BE2C (cell line): Measurements from ENCODE around the gene SLX4.

Source experiments
- DNase-seq: peaks from one replicate; pipeline ENCODE4 v3.0.0-alpha.2; 2020
- H3K27me3 ChIP-seq: fragments of 250-450 bp; sonication (Bioruptor Pico); 2 replicates; pipeline ENCODE4 v1.5.1; 2020; ENCODE audit warnings: mild to moderate bottlenecking
- H3K36me3 ChIP-seq: fragments of 250-450 bp; sonication (Bioruptor Pico); 2 replicates; pipeline ENCODE4 v1.5.1; 2020; ENCODE audit warnings: mild to moderate bottlenecking
- H3K4me1 ChIP-seq: fragments of 250-450 bp; sonication (Bioruptor Pico); 2 replicates; pipeline ENCODE4 v1.5.1; 2020
- H3K4me3 ChIP-seq: 2 replicates; pipeline ENCODE4 v1.5.1; 2011; ENCODE audit warnings: low read depth, low read length
- H3K9me3 ChIP-seq: fragments of 250-450 bp; sonication (Bioruptor Pico); 2 replicates; pipeline ENCODE4 v1.5.1; 2020
- TF ChIP-seq, protein P1 (sequence below): IDR thresholded peaks from 2 replicates; pipeline ENCODE4 v1.5.1; 2012; ENCODE audit warnings: mild to moderate bottlenecking, low read depth, low read length

SLX4 gene

DNA sequence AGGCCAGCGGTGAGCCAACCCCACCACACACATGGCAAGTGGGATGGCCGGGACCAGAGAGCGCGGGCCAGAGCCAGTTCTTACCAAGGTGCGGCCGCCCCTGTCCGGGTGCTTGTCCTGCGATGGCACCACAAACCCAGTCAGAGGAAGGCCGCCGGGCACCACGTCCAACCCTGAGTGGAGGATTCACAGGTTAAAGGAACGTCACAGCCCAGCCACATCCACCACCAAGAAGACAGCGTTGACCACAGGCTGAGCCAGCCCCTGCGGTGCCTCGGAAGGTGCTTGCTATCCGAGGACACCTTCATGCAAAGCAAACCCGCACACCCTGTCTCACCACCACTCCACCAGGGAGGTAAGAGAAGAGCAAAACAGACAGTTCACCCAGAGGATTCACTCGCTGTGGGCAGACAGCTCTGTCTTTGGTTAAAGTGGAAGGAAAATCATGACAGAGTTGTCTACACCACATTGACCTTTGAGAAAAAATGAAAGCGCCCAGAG, 15.8 kb downstream of the SLX4 start:
- TF ChIP-seq, protein P1, sequence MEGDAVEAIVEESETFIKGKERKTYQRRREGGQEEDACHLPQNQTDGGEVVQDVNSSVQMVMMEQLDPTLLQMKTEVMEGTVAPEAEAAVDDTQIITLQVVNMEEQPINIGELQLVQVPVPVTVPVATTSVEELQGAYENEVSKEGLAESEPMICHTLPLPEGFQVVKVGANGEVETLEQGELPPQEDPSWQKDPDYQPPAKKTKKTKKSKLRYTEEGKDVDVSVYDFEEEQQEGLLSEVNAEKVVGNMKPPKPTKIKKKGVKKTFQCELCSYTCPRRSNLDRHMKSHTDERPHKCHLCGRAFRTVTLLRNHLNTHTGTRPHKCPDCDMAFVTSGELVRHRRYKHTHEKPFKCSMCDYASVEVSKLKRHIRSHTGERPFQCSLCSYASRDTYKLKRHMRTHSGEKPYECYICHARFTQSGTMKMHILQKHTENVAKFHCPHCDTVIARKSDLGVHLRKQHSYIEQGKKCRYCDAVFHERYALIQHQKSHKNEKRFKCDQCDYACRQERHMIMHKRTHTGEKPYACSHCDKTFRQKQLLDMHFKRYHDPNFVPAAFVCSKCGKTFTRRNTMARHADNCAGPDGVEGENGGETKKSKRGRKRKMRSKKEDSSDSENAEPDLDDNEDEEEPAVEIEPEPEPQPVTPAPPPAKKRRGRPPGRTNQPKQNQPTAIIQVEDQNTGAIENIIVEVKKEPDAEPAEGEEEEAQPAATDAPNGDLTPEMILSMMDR: no peak
- 0 out of 2 replicates have a peak, but pooled peaks cover 2% of the 10 kb centered on the region for H3K36me3 ChIP-seq

DNA sequence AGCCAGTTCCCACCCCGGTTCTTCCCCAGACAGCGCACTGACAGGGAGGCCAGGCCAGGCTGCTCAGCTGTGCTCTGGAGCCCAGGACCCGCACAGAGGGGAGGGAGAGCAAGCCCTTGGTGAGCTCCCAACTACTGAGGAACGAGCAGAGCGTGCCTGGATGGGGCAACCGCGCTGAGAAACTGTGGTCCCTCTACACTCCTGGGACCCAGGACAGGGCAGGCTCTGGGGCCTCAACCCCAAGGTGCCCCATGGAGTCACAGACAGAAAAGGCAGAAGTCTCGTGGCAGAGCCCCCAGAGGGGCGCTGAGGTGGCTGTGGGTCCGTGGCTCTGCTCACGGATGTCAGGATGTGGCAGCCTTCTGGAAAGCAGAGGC, 16.3 kb downstream of the SLX4 start:
- DNase-seq: no peak
- Histone ChIP-seq H3K9me3 (no peaks in the 10 kb centered on the region), H3K36me3 (0 out of 2 replicates have a peak, but pooled peaks cover 2% of the 10 kb centered on the region), H3K4me1 (no peaks in the 10 kb centered on the region), H3K4me3 (no peak overlapping the region), H3K27me3 (no peaks in the 10 kb centered on the region)
- TF ChIP-seq, protein P1: no peak

More for the DNA sequence above, 15.8 kb downstream of the SLX4 start:
- no peaks in the 10 kb centered on the region for H3K9me3 ChIP-seq
- H3K4me1 ChIP-seq: no peaks in the 10 kb centered on the region
- no peak overlapping the region for H3K4me3 ChIP-seq
- no peak for DNase-seq
- H3K27me3 ChIP-seq: no peaks in the 10 kb centered on the region

DNA sequence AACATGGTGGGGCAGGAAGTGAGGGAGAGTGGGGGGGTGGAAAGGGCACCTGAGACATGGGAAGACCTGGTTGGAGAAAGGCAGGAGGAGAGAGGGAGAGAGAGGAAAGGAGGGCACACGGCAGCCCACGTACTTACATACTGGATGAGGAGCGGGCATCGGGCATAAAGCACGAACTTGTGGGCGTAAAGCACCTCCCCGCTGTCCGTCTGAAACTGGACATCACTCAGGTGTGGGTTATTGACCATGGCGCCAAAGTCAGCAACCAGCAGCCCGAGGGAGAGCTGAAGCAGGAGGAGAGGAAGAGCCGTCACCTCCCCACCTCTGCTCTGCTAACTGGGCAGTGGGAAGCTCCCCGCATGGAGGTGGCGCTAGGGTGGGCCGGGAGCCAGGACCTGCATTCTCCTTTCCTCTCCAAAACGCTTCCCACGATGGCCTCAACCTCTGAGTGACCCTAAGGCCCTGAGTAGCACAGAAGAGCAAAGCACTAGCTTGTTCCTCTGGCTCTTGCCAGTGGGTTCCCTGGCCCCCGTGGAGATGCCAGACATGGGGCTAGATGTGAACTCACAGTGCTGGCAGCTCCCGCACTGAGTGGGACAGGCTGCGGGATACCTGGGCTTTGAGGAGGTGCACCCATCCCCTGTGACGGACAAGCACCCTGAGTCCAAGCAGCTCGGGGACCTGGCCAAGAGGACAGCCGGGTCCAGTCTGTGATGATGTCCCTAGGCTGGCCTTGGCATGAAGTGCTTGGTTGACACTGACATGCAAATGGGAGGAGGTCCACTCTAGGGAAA, 16.9 kb downstream of the SLX4 start:
- Histone ChIP-seq H3K4me3 (no peak overlapping the region), H3K9me3 (no peaks in the 10 kb centered on the region), H3K27me3 (no peaks in the 10 kb centered on the region), H3K36me3 (no peaks in the 10 kb centered on the region), H3K4me1 (no peaks in the 10 kb centered on the region)
- TF ChIP-seq, protein P1: no peak
- no peak for DNase-seq

DNA sequence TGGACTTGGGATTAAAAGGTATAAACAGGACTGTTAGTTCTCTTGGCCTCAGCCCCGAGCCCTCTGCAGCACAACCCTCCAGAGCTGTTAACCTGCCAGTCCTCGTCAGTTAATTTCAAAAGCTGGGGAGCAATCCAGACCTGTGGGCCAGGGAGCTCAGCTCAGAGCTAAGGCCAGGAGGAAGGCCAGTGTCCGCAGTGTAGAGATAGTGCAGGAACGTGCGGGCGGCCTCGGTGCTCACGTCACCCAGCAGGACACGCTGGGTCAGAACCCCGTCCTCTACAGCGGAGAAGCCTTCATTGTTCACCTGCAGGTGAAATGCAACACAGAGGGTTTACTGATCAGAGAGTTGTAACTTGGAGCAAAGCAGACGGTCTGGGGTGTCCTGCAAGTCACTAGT, 18.8 kb downstream of the SLX4 start:
- Histone ChIP-seq H3K9me3 (no peaks in the 10 kb centered on the region), H3K27me3 (no peaks in the 10 kb centered on the region), H3K4me1 (no peaks in the 10 kb centered on the region), H3K4me3 (no peak overlapping the region), H3K36me3 (no peaks in the 10 kb centered on the region)
- no peak for DNase-seq
- TF ChIP-seq, protein P1: no peak

DNA sequence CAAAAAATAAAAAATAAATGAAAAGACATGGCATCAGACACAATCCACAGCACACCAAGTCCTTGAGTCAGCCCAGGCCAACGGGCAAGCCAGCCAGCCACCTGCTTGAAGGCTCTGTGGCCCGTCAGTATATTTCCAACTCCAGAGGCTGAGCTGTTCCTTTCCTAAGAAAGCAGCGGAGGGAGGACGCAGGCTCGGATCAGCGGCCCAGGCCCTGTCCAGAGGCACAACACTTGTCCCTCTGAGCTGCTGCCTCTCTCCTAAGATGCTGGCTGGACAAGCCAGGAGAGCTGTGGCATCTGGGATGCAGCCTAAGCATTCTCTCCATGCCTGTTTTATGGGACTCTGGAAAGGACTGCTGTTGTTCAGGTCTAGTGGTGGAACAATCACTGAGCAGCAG, 19.4 kb downstream of the SLX4 start:
- Histone ChIP-seq H3K36me3 (no peaks in the 10 kb centered on the region), H3K27me3 (no peaks in the 10 kb centered on the region), H3K4me1 (no peaks in the 10 kb centered on the region), H3K4me3 (no peak overlapping the region), H3K9me3 (no peaks in the 10 kb centered on the region)
- TF ChIP-seq, protein P1: no peak
- DNase-seq: no peak

DNA sequence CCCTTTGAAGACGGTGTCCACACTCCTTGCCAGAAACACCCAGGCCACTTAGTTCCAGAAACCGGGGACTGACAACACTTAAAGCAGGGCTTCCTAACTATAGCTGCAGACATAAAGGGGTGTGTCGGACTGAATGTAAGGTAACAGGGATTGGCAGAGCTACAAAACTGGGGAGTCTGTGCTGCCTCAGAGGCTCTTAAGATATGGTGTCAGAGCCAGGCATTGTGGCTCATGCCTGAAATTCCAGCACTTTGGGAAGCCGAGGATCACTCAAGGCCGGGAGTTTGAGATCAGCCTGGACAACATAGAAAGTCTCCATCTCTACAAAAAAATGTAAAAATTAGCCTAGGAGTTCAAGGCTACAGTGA, 20.0 kb downstream of the SLX4 start:
- no peaks in the 10 kb centered on the region for H3K9me3 ChIP-seq
- H3K4me1 ChIP-seq: no peaks in the 10 kb centered on the region
- H3K4me3 ChIP-seq: no peak overlapping the region
- H3K27me3 ChIP-seq: no peaks in the 10 kb centered on the region
- DNase-seq: no peak
- H3K36me3 ChIP-seq: no peaks in the 10 kb centered on the region
- TF ChIP-seq, protein P1: no peak
